ENCODE results near the gene PCLO. TPM values are rescaled to one million over a fixed set of nuclear protein-coding genes. Genes with fewer than 3 reads are reported as not detected.

PCLO gene
- total and polyA plus RNA-seq, 2 of the 8 experiments (the other 6 are each of a cell fraction or from before 2014, with no cell fraction given): 1.5 to 3.2 TPM

DNA sequence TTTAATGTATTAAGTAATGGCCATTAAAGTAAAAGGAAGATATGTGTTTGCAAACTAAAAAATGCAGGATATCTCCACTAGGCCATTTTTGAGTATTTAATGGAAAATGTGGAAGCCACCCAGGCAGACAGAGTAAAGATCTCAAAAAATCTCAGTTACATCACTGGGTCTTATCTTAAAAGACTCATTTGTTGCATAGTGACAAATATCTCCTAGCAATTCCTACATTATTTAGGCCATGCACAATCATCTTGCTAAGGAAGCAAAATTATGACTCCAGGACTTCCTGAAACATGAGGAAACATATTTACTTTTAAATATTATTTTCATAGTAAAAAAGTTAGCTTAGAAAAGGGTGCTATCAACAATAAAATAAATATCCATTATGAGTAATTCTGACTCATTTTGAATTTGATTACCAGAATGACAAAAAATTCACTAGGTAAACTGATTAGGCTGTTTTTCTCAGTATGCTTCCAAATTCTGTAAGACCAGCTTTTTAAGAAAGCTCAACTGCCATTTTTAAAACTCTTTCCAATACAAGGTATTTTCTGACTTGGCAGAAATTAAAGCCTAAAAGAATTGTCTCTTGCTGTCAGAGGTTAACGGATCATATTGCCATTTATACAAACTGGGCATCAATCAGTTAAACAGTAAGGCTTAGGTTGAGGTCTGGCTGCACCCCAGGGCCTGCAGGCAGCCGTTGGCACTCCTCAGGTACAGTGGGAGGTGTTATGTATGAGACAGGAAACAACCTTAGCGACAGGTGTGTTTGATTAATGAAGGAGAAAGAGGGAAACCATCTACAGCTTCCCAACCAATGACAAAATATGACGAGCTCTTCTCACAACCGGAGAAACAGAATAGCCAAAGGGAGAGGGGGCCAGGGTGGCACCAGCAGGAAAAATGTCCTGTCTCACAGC, 31.8 kb downstream of the PCLO start:
- Histone ChIP-seq H3K27ac (ENCODE audit: low read depth, low read length) (no peak overlapping the region), H4K20me1 (replicated peaks in 1 of 2; ENCODE audit: control insufficient read depth in 1 of 2, insufficient read depth in 2 of 2, low read length in 2 of 2) (no peaks in the 10 kb centered on the region), H2AFZ (ENCODE audit: low read length) (no peak overlapping the region), H2BK12ac (ENCODE audit: low read depth, low read length) (no peak overlapping the region), H3K4ac (replicated peaks; ENCODE audit: insufficient read length, low read depth, low read length) (no peak overlapping the region), H4K5ac (ENCODE audit: insufficient read length, low read depth, low read length) (no peak overlapping the region), H3K79me2 (ENCODE audit: control insufficient read depth in 1 of 2, insufficient read depth in 2 of 2, low read length in 2 of 2) (no peaks in the 10 kb centered on the region), H3K56ac (replicated peaks; ENCODE audit: insufficient read length, low read depth, low read length) (no peak overlapping the region), H2BK120ac (replicated peaks; ENCODE audit: low read depth, low read length) (no peak overlapping the region), H4K91ac (replicated peaks; ENCODE audit: insufficient read length, low read length) (no peak overlapping the region), H2BK15ac (ENCODE audit: low read length) (no peak overlapping the region), H2BK5ac (ENCODE audit: low read depth, low read length) (no peak overlapping the region), H2BK20ac (ENCODE audit: low read length) (no peak overlapping the region), H3K23ac (ENCODE audit: insufficient read length) (no peak overlapping the region), H3K9ac (replicated peaks in 1 of 4; ENCODE audit: extremely low read depth in 1 of 4, low read depth in 3 of 4, low read length in 3 of 4) (no peak overlapping the region), H4K8ac (ENCODE audit: extremely low read depth, insufficient read depth, low read length) (no peak overlapping the region), H3K14ac (ENCODE audit: insufficient read length) (no peak overlapping the region), H2AK5ac (ENCODE audit: low read depth, low read length) (no peak overlapping the region), H3K36me3 (ENCODE audit: control insufficient read depth in 2 of 4, insufficient read depth in 4 of 4, low read length in 3 of 4) (peaks cover 0 to 3% (median 0%) of the 10 kb centered on the region in 4 experiments; a peak in 1 of 8 replicates), H3K4me1 (replicated peaks in 1 of 4; ENCODE audit: control insufficient read depth in 3 of 4, insufficient read depth in 4 of 4, low read length in 3 of 4) (no peaks in the 10 kb centered on the region), H3K27me3 (replicated peaks in 1 of 4; ENCODE audit: control insufficient read depth in 3 of 4, extremely low read depth in 1 of 4, insufficient read depth in 3 of 4, low read length in 3 of 4) (no peaks in the 10 kb centered on the region), H3K4me3 (ENCODE audit: extremely low read depth in 1 of 4, insufficient read depth in 2 of 4, low read depth in 3 of 4, low read length in 4 of 4) (no peak overlapping the region), H3K79me1 (ENCODE audit: low read depth, low read length) (no peaks in the 10 kb centered on the region), H3K23me2 (ENCODE audit: low read depth, low read length) (no peaks in the 10 kb centered on the region), H3K18ac (ENCODE audit: extremely low read depth, low read length) (no peak overlapping the region), H3K9me3 (ENCODE audit: insufficient read depth in 2 of 2, low read depth in 1 of 2, low read length in 1 of 2) (no peaks in the 10 kb centered on the region), H3K4me2 (ENCODE audit: insufficient read depth in 1 of 2, low read depth in 2 of 2, low read length in 2 of 2) (no peak overlapping the region)
- no peak for FAIRE-seq
- ChIA-PET CTCF (ENCODE audit: partially characterized antibody) (interaction anchor here (1.1 kb wide), 1 partner anchor 20 kb away, joined by 3 read pairs; no protein-coding TSS in a partner anchor), POLR2A (ENCODE audit: partially characterized antibody) (no interaction called here)
- DNase-seq (ENCODE audit: low read depth in 1 of 2, low spot score in 2 of 2): no peak
- 80% methylated on average over 5 of the region's 5 CpGs; no CpG with 5 or more reads in 1 of the 2 experiments for WGBS, 2 experiments (ENCODE audit: extremely low coverage in 1 of 2, insufficient coverage in 1 of 2, insufficient read length in 1 of 2, insufficient replicate concordance in 2 of 2, low coverage in 1 of 2, low lambda C conversion rate in 2 of 2, missing lambda C conversion rate in 1 of 2)
- no peak for TF ChIP-seq BRCA1 (IDR thresholded peaks at IDR 0.05; ENCODE audit: low read depth, low read length)
- no peak for TF ChIP-seq POU5F1 (IDR thresholded peaks at IDR 0.05; ENCODE audit: low read depth, low read length)
- TF ChIP-seq ASH2L (IDR thresholded peaks at IDR 0.05; ENCODE audit: low read length): no peak
- TF ChIP-seq RXRA (IDR thresholded peaks at IDR 0.05; ENCODE audit: insufficient read depth, low read depth, low read length): no peak
- no peak for TF ChIP-seq SUZ12 (IDR thresholded peaks at IDR 0.05; ENCODE audit: low read length)
- TF ChIP-seq HDAC2 (IDR thresholded peaks at IDR 0.05; ENCODE audit: borderline replicate concordance in 1 of 2, low read depth in 2 of 2, low read length in 2 of 2): no peak
- TF ChIP-seq, protein P1, sequence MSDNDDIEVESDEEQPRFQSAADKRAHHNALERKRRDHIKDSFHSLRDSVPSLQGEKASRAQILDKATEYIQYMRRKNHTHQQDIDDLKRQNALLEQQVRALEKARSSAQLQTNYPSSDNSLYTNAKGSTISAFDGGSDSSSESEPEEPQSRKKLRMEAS (IDR thresholded peaks at IDR 0.05): no peak
- no peak for TF ChIP-seq HDAC6 (IDR thresholded peaks at IDR 0.05; ENCODE audit: low read depth, low read length)
- TF ChIP-seq PHF8 (conservative IDR thresholded peaks at IDR 0.05; ENCODE audit: low read depth, low read length): no peak
- TF ChIP-seq FOSL1 (IDR thresholded peaks at IDR 0.05; ENCODE audit: insufficient read depth, low read depth, low read length): no peak
- TF ChIP-seq ZNF274 (IDR thresholded peaks at IDR 0.05; ENCODE audit: borderline replicate concordance, extremely low read depth, low read length): no peak
- TF ChIP-seq SRF (IDR thresholded peaks at IDR 0.05; ENCODE audit: low read depth, low read length): no peak
